Measurements from ENCODE around the gene TULP4.

- no peak for TF ChIP-seq ZNF274 (IDR thresholded peaks at IDR 0.05; ENCODE audit: low read depth, low read length)
- no peak for TF ChIP-seq SUZ12 (IDR thresholded peaks at IDR 0.05; ENCODE audit: extremely low read depth, insufficient read depth, insufficient read length)
These were observed 67.1 kb downstream of the TULP4 start for GRCh38 chr6:158379336-158379735.

Measured in NT2/D1 (cell line).